Pancreas (tissue), 10 donors: ENCODE data around the gene PCSK6. TPM values are rescaled to one million over a fixed set of nuclear protein-coding genes. Genes with fewer than 3 reads are reported as not detected.
A peak's percentile ranks its signal among the peaks of the same experiment; 100 is the strongest.

Experiments
- ATAC-seq, 4 donors: fragments of 200-7000 bp; cut with Tn5 transposase; one replicate each; pipeline versions ENCODE4 v1.8.0 to v1.9.1; 2020; ENCODE audit warnings: mild to moderate bottlenecking in 4 of 4, moderate library complexity in 4 of 4
- DNase-seq, 6 donors: peaks; one replicate each; pipeline ENCODE4 v3.0.0-alpha.2; 2020
- FAIRE-seq: peaks from 2 replicates; lab custom pipeline; 2012; peaks lifted over from hg19 to GRCh38; lab: Jason Lieb, UNC
- H3K27ac ChIP-seq, 4 donors: fragments of 200-600 bp; sonication (generic); 1 replicate in 3 of 4; 2 replicates in 1 of 4; pipeline versions ENCODE4 v1.5.0 to v1.8.0; 2020
- H3K27me3 ChIP-seq, 4 donors: fragments of 200-600 bp; one replicate each; pipeline ENCODE4 v1.8.0; 2021
- H3K36me3 ChIP-seq, 3 donors: fragments of 200-600 bp; sonication (generic) in 1 of 3; one replicate each; pipeline versions ENCODE4 v1.5.0 to v1.8.0; 2020 to 2021
- H3K4me1 ChIP-seq, 3 donors: fragments of 200-600 bp; one replicate each; pipeline ENCODE4 v1.8.0; 2021
- H3K4me3 ChIP-seq, 4 donors: fragments of 200-600 bp; sonication (generic) in 2 of 4; one replicate each; pipeline versions ENCODE4 v1.5.0 to v1.8.0; 2020 to 2021
- H3K9me3 ChIP-seq, 4 donors: fragments of 200-600 bp; one replicate each; pipeline ENCODE4 v1.8.0; 2021
- CTCF ChIP-seq, 4 donors: fragments of 200-600 bp; sonication (generic) in 3 of 4; IDR thresholded peaks; one replicate each; pipeline versions ENCODE4 v1.5.0 to v1.8.0; 2021; ENCODE audit warnings: antibody characterized with exemption in 4 of 4
- WGBS, 2 donors: extraction: QIAGEN DNeasy Blood & Tissue Kit; methylation state at CpG; one replicate each; pipeline ENCODE4 v1.1.7; 2013; 5-methylcytosine and 5-hydroxymethylcytosine counted together
- intact Hi-C, 3 donors: fragments of 100-400 bp; cut with DNase I; formaldehyde crosslinking; loops; one replicate each; pipeline versions ENCODE4 v1.11.1 to v1.14.2; 2022
- polyA plus RNA-seq, 2 donors: library from polyadenylated mRNA; stranded (reverse); fragments of 200-250 nt; gene quantifications; one replicate each; pipeline ENCODE4 v1.2.3, GENCODE V29; 2013
- total RNA-seq, 6 donors: library from RNA; stranded (reverse); fragmentation: NEBNext Ultra II Directional in 4 of 6; extraction: Animal tissue kit (Norgen Biotek cat#: 25700) in 4 of 6; gene quantifications; one replicate each; pipeline versions ENCODE4 v1.2.1 to v1.2.4, GENCODE V29; 2021 to 2023
- donor health status: healthy with polysubstance abuse.
- donor health status: DM: no; HTN: no; CAD: no; lungs with moderate emphysema.
- donor health status: DM: no; HTN: no; CAD: no.
- donor health status: control.
- donor health status: control.
- donor health status: Bipolar disorder and iron deficiency.
- donor health status: DM: yes; HTN: yes; CAD: no.
- donor health status: DM: no; HTN: no; CAD: no.
- donor health status: DM: no; HTN: no; CAD: no.
- donor health status: DM: yes; HTN: yes; CAD: no.

PCSK6 gene
- total and polyA plus RNA-seq, 8 donors, result 0.87 to 4.5 (median 3.0) TPM

DNA sequence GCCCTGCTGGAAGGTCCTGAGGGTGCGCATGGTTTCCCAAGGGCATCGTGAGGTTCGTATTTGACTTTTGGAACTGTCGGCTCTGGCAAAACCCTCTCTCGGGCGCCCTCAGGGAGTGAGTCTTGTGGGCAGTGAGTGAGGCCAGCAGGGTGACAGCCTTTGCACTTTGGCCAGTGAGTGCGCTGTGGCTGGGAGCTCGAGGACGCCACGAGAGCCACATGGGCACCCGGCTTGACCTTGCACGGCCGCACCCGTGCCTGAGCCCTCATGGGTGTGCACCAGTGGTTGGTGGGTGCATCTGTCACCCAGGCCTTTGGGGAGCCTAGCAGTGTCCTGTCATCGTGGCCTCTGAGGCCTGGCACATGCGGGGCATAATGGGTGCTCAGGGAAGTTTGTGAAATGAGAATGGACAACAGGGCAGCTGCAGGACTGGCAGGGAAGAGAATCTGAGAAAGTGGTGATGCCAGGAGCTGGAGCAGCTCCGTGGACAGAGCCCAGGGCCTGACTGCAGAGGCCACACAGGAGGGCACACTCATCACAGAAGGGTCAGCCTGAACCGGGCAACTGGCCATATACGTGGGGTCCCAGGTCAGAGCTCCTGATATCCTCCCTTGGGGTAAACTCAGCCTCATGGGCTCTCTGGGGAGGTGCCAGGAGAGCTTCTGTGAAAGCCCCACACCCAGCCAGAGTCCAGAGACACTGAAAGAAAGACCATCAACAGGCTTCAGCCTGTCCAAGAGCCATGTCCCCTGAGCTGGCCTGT, 164.1 kb downstream of the PCSK6 start:
- 89 to 91% methylated on average over 19 of the region's 19 CpGs for WGBS, 2 donors
- intact Hi-C loops, result no loop called here
- Histone ChIP-seq H3K36me3 (no peaks in the 10 kb centered on the region), H3K4me3 (no peak overlapping the region), H3K9me3 (no peaks in the 10 kb centered on the region), H3K4me1 (no peaks in the 10 kb centered on the region), H3K27ac (no peak overlapping the region), H3K27me3 (no peaks in the 10 kb centered on the region)
- DNase-seq, result peak in 1 of 6 donors; percentile 37
- no peak for ATAC-seq
- no peak for FAIRE-seq
- TF ChIP-seq CTCF (IDR thresholded peaks at IDR 0.05), result no peak

DNA sequence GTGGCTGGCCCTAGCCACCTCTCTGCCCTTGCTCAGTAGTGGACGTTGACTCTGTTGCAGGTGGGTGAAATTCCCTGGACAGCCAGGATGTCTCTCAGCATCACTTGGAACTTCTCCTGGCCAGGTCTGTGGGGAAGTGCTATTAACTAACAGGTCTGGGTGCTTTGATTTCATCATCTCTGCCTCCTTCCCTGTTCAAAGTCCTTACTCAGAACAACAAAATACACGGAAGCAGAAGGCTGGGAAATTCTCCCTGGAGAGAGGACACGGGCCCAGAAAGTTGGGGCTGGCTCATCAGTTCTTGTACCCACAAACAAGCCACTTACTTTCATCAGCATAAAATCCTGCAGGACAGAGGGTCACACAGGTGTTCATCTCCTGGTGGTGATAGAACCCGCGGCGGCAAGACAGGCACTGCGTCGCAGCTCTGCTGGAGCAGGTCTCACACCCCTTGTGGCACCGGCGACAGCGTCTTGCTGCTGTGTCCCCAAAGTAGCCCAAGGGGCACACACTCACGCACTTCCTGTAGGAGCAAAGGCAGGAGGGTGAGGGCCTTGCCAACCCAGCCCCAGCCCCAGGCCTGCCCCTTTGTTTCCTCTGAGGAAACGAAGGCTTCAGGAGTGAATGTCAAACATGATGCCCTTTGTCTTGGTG, 164.9 kb downstream of the PCSK6 start:
- intact Hi-C loops, result no loop called here
- Histone ChIP-seq H3K27ac (no peak overlapping the region), H3K27me3 (no peaks in the 10 kb centered on the region), H3K4me3 (no peak overlapping the region), H3K4me1 (no peaks in the 10 kb centered on the region), H3K36me3 (no peaks in the 10 kb centered on the region), H3K9me3 (no peaks in the 10 kb centered on the region)
- no peak for FAIRE-seq
- ATAC-seq, result peak in 2 of 4 donors; percentile 28 to 47
- no peak for DNase-seq
- 83 to 88% methylated on average over 13 of the region's 13 CpGs for WGBS, 2 donors
- no peak for TF ChIP-seq CTCF (IDR thresholded peaks at IDR 0.05)

- Histone ChIP-seq H3K36me3 (no peaks in the 10 kb centered on the region), H3K9me3 (no peaks in the 10 kb centered on the region), H3K27ac (no peak overlapping the region), H3K4me3 (no peak overlapping the region), H3K4me1 (no peaks in the 10 kb centered on the region), H3K27me3 (no peaks in the 10 kb centered on the region)
- FAIRE-seq (no peak), DNase-seq (no peak), ATAC-seq (no peak)
- no peak for TF ChIP-seq CTCF (IDR thresholded peaks at IDR 0.05)
- intact Hi-C loops, result no loop called here
- 89 to 94% methylated on average over 21 of the region's 21 CpGs for WGBS, 2 donors
Measured at GRCh38 chr15:101323793-101324523, 165.5 kb downstream of the PCSK6 start.

GRCh38 chr15:101322854-101323477, 166.5 kb downstream of the PCSK6 start:
- no peak for ATAC-seq
- 87 to 94% methylated on average over 17 of the region's 17 CpGs for WGBS, 2 donors
- no peak for TF ChIP-seq CTCF (IDR thresholded peaks at IDR 0.05)
- no peaks in the 10 kb centered on the region for H3K4me1 ChIP-seq
- H3K4me3 ChIP-seq, result no peak overlapping the region
- H3K27me3 ChIP-seq, result no peaks in the 10 kb centered on the region
- FAIRE-seq, result no peak
- no peak for DNase-seq
- H3K9me3 ChIP-seq, result no peaks in the 10 kb centered on the region
- intact Hi-C loops, result no loop called here
- H3K36me3 ChIP-seq, result no peaks in the 10 kb centered on the region
- H3K27ac ChIP-seq, result no peak overlapping the region
